Fibroblast of villous mesenchyme (primary cell): ENCODE results near the gene CADPS. TPM values are rescaled to one million over a fixed set of nuclear protein-coding genes. Genes with fewer than 3 reads are reported as not detected.

Experiments
- DNase-seq: peaks from one replicate; pipeline ENCODE4 v3.0.0-alpha.2; 2010; ENCODE audit warnings: low read depth
- H3K4me3 ChIP-seq: 2 replicates; pipeline ENCODE4 v1.5.1; 2011; ENCODE audit warnings: low read depth, mild to moderate bottlenecking, low read length
- total RNA-seq: library from RNA; depleted of rRNA; stranded (reverse); fragments of >200 nt; gene quantifications from 2 replicates; pipeline ENCODE4 v1.2.3, GENCODE V29; 2012
- TF ChIP-seq, protein P1 (sequence below): IDR thresholded peaks from 2 replicates; pipeline ENCODE4 v1.5.1; 2012; ENCODE audit warnings: low read depth, mild to moderate bottlenecking, low read length; ENCODE audit not compliant: insufficient read depth

Gene CADPS
- total RNA-seq, 1 donor: not detected

DNA sequence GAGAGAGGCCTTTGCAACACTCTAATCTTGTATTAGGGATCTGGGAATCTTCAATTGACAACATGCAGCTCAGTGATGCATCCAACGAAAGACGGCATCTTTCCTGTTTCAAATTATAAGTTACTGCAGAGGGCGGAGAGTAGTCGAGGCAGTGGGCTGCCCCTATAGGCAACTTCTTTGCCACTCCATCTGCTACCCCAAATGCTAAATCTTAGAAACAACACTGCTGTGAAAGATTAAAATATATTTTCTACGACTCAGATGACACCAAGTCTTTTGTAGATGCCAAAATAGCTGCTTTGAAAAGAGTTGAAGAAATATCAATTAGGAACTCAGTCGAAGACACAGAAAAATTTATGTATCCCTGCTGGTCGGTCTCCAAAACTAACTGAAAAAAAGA lies 340.9 kb downstream of the CADPS start:
- H3K4me3 ChIP-seq: no peak overlapping the region
- TF ChIP-seq, protein P1, sequence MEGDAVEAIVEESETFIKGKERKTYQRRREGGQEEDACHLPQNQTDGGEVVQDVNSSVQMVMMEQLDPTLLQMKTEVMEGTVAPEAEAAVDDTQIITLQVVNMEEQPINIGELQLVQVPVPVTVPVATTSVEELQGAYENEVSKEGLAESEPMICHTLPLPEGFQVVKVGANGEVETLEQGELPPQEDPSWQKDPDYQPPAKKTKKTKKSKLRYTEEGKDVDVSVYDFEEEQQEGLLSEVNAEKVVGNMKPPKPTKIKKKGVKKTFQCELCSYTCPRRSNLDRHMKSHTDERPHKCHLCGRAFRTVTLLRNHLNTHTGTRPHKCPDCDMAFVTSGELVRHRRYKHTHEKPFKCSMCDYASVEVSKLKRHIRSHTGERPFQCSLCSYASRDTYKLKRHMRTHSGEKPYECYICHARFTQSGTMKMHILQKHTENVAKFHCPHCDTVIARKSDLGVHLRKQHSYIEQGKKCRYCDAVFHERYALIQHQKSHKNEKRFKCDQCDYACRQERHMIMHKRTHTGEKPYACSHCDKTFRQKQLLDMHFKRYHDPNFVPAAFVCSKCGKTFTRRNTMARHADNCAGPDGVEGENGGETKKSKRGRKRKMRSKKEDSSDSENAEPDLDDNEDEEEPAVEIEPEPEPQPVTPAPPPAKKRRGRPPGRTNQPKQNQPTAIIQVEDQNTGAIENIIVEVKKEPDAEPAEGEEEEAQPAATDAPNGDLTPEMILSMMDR: no peak
- no peak for DNase-seq

DNA sequence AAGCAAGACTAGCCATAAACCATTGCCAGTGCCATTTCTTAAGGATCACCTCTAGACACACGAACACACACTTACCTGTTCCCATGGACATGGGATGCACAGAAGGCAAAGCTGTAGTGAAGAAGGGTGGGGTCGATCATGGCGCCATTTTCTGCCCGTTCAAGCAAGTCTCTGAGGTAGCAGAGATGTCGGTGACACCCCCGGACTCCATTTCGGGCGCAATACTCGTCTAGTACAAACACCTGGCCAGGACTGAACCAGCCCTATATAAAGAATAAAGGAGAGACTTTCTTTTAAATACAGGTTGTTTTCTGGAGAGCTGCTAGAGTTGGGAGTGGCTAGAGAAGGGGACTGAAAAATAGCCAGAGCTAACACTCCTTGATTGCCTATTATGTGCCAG lies 342.4 kb downstream of the CADPS start:
- TF ChIP-seq, protein P1: no peak
- no peak overlapping the region for H3K4me3 ChIP-seq
- no peak for DNase-seq

DNA sequence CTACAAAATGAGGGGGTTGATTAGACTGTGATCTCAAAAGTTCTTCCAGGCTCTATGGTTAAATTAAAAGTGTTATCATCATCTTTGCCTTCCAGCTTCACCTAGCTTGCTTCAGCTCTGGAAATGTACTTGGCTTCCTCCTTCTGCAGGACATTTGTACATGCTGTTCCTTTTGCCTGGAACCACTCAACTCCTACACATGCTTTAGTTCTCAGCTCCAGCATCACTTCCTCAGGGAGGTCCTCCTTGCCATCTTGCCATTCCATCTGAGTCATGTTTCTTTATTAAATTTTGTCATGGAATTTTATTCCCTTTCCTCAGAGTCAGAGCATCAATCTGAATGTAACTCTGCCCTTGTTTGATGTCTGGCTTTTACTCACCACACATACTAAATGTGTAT lies 343.2 kb downstream of the CADPS start:
- TF ChIP-seq, protein P1: no peak
- H3K4me3 ChIP-seq: no peak overlapping the region
- DNase-seq: no peak

DNA sequence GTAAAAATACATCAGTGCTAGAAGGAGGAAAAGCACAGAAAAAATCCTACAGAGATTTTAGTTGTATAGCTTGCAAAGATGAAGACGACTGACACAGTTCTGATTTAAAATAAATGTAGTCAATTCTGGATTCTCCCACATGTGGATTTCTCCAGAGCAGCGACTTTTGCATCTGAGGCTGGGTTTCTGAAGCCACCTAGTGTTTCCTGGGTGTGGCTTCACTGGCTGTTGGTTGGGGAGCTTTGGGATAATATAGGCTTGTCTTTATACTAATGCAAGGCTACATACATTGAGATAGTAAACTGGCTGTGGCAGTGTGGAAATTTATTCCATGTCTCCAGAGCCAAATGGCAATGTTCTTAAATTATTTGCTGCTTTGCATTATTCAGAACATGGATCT lies 343.7 kb downstream of the CADPS start:
- DNase-seq: no peak
- H3K4me3 ChIP-seq: no peak overlapping the region
- TF ChIP-seq, protein P1: no peak

DNA sequence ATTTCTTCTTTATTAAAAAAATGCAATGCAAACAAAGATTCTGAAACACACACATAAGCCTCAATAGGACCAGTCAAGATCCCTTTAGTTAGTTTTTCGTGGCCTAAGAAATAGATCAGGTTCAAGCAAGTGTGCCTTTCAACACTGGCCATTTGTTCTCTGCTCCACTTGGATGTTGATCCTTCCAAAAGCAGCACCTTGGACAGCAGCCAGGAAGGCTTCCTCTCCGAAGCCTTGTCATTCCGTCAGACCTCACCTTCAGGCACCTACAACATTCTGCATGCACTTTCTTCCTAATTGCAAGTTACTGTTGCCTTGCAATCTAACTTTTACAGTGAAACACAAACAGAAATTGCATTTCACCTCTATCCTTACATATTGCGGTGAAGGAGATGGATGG lies 346.0 kb downstream of the CADPS start:
- no peak overlapping the region for H3K4me3 ChIP-seq
- DNase-seq: peak; percentile 27
- TF ChIP-seq, protein P1: no peak

DNA sequence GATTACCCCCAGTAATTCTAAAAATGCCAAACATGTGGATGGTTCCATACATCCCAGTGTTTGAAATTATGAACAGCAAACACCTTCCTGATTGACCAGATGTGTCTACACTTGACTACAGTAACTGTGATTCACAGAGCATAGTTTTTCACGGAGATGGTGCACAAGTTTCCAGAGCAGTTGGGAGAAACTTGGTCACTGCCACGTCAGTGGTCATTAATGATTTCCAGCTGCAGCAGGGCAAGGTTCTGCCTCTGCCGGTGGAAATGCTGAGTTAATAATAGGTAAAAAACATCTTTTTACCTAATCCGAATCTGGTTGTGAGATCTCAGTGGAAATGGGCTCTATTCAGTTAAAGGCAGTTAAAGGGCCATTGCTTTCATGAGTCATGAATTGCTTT lies 347.7 kb downstream of the CADPS start:
- DNase-seq: no peak
- no peak overlapping the region for H3K4me3 ChIP-seq
- TF ChIP-seq, protein P1: no peak

DNA sequence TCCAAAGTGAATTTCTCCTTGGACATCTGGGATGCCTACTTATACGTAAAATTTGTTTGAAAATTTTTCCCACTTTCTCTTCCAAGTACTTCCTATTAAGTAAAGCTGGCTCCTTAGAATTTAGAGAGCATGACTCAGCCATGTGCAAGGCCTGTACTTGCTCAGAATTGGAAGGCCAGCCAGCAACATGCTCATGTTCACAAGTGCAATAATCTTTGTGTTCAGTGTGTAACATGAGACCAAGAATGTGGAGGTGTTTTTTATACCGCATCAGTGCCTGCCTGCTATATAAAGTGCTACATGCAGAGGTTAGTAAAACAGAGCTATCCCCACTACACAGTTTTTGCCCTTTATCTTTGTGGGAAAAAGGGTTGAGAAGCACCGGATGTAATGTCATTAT lies 349.9 kb downstream of the CADPS start:
- TF ChIP-seq, protein P1: no peak
- no peak overlapping the region for H3K4me3 ChIP-seq
- DNase-seq: no peak
